ENCODE data around the gene POLR2J.
"Not testable (repeated sequence)": the region's sequence is repeated elsewhere in the genome, so short reads cannot be mapped to it uniquely, and the experiment has no call there.

The POLR2J gene

DNA sequence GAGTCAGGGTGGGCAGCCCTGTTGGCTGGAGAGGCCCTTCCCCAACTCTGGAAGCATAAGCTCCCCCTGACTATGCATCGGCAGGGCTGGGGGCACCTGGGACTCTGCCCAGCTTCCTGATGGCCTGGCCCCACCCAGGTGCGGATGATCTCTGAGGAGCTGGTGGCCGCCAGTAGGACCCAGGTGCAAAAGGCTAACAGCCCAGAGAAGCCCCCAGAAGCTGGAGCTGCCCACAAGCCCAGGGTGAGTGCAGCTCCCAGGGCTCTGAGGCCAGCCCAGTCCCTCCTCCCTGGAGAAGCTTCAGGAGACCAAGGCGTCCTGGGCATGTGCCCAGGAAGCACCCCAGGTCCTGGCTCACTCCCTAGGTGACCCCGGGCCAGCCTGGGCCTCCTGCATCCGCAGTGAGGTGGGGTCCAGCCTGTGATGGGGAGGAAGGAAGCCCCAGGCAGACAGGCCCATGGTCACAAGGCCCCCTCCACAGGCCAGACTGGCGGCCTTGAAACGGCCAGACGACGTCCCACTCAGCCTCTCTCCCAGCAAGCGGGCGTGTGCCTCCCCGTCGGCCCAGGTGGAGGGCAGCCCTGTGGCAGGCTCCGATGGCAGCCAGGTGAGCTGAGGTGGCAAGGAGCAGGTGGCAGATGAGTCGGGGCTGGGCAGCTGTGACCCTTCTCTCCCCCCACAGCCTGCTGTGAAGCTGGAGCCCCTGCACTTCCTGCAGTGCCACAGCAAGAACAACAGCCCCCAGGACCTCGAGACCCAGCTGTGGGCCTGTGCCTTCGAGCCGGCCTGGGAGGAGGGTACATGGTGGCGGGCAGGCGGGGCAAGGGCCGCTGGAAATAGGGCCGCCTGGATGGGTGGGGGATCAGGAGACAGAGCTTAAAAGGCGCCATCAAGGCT, 10.9 kb downstream of the POLR2J start:
- no peak for DNase-seq (ENCODE audit: low read depth in 3 of 3, low spot score in 1 of 3)

DNA sequence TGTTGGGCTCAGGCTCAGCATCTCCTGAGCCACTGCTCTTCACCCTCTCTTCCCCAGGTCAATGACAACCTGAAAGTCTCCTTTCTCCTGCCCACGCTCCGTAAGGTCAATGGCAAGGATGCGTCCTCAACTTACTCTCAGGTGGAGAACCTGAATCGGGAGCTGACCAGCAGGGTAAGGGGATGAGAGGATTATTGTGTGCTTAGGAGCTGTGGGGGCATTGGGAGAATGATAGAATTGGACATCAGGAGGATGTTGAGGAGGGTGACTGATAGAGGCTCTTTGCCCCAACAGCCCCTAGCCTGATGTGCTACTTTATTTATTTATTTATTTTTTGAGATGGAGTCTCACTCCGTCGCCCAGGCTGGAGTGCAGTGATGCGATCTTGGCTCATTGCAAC, 12.6 kb downstream of the POLR2J start:
- no peak for DNase-seq (ENCODE audit: low read depth in 3 of 3, low spot score in 1 of 3)

DNA sequence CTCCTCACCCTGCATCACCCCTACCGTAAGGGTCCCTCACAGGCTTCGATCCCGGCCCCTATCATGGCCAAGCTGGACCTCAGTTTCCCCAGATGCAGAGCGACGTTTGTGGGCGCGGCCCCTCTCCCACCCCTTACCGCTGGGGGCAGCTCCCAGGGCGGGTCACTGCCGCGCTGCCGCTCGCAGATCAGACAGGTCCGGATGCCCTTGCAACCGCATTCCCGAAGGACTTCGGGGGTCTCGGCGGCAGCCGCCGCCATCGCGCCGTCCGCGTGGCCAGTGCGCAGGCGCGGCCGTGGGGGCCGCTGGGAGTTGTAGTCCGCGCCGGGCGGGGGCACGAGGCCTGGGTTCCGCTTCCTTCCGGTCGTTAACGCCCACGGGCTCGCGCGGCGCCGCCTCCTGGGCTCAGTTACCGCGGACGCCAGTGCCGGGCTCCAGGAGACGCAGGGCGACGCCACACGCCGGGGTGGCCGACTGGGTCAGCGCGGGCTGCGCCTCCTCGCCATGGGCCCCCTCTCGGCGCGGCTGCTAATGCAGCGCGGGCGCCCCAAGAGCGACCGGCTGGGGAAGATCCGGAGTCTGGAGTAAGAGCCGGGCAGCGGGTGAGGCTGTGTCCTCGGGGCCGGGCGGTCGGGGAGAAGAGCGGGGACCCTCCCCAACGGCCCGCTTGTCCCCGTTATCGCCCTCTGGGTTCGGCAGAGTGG, 14.0 kb downstream of the POLR2J start, which contains the start of the genes ALKBH4 and LRWD1:
ALKBH4 (minus strand) TSS at position 287 of the 704 bp plus-strand sequence; CDS start at position 260, 27 bp downstream.
LRWD1 (plus strand) TSS at position 408 of the 704 bp plus-strand sequence; CDS start at position 505, 97 bp downstream.
- peak; percentile 88 to 96 (median 89) for DNase-seq (ENCODE audit: low read depth in 3 of 3, low spot score in 1 of 3)

DNA sequence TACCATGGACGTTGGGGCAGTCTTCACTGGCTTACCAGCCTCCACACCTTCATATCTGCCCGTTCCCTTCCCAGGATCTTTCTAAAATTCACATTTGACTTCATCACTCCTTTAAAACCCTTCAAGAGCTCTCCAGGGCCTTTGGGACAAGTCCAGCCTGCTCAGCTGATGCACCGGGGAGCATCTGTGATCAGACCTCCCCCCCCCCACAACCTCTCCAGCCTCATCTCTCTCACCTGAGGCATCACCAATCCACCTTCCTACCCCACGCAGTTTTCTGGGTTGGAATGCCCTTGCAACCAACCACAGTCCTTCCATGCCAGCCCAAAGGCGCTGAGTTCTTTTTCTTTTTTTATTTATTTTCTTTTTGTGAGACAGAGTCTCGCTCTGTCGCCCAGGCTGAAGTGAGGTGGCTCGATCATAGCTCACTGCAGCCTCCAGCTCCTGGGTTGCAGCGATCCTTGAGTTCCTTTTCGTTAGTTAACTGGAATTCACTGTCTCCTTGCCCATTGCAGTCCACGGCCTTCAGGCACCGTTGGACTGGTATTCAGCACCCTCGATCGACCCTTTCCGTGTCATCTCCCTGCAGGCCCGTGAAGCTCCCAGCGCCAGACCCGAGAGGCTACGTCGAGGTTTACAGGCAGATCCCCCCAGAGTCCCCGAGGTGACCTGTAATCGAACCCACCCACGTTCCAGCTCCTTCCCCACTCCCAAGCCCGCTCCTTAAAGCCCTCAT, 14.7 kb downstream of the POLR2J start:
- DNase-seq (ENCODE audit: low read depth in 3 of 3, low spot score in 1 of 3) = no peak

DNA sequence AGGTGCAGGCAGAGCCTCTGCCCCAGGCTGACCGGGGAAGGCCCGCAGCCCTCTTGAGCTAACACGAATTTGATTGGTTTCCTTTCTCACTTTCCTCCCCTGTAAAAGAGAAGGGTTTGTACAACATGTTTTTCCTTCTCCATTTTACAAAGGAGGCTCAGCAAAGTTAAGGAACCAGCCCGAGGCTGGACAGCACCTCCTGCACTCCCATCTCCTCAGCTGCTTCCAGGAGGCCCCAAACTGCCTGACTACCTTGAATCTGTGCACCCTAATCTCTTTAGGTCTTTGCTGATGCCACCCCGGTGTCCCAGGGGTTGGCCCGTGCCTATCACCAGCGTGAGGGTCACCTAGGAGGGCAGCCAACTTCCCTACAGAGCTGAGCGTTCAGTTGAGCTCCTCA, 18.3 kb downstream of the POLR2J start:
- no peak for DNase-seq (ENCODE audit: low read depth in 3 of 3, low spot score in 1 of 3)

DNA sequence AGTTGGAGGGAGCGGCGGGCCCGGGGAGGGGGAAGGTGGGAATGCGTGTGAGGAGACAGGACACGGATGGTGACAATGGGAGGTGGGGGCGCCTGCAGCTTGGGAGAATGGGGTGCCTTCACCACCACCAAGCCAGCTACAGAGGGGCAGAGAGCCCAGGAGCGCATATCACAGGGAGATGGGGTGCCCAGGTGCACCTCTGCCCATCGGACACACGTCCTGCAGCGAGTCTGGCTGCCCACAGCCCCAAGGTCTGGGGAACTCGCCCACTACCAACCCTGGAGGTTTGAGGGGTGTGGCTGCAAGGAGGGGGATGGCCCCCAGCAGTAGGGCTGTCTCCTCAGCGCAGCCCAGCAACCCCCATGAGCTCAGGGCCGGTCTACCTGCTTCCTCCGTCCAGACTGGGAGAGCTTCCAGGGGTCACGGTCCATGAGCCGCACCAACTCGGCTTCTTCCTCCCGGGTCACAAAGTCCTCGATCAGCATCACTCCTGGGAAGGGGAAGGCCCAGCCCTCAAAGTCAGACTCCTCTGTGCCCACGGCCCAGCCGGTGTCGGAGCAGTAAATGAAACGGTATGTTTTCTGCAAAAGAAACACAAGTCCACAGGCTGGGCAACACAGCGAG, 19.4 kb downstream of the POLR2J start:
- no peak for DNase-seq (ENCODE audit: low read depth in 3 of 3, low spot score in 1 of 3)

DNA sequence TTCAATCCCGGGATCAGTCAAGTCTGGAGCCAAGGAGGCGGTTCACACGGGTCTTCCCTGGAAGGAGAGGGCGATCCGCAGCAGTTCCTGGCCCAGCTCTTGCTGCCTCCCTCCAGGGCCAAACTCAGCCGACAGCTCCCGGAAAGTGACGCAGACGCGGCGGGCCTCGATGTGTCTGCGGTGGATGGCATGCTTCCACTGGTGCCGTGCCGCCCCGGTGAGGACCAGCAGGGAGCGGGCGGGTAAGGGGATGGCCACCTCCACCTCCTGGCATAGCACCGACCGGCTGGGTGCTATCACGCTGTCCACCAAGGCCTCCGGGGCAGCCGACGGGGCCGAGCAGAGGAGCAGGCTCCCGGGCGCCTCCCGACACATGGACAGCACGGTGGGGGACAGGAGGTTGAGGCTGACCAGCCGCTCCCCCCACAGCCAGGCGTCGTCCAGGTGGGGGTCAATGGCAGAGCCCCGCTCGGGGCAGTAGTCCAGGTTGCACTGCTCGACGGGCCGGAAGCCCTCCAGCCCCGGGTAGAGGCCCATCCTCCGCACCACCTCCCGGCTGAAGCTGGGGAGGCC, 21.3 kb downstream of the POLR2J start:
- no peak for DNase-seq (ENCODE audit: low read depth in 3 of 3, low spot score in 1 of 3)

DNA sequence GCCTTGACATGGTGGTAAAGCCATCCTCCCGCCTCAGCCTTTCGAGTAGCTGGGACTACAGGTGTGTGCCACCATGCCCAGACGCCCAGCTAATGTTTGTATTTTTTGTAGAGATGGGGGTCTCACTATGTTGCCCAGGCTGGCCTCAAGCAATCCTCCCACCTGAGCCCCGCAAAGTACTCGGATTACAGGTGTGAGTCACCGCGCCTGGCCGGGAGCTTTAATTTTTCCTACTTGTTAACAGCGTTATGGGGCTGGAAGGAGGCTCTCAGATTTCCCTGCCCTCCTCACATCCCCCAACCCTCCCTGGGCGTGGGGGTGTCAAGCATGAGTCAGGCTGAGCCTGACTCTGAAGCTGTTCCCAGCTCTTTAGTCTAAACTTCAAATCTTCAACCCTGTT, 22.4 kb downstream of the POLR2J start:
- DNase-seq (ENCODE audit: low read depth in 3 of 3, low spot score in 1 of 3) = no peak

DNA sequence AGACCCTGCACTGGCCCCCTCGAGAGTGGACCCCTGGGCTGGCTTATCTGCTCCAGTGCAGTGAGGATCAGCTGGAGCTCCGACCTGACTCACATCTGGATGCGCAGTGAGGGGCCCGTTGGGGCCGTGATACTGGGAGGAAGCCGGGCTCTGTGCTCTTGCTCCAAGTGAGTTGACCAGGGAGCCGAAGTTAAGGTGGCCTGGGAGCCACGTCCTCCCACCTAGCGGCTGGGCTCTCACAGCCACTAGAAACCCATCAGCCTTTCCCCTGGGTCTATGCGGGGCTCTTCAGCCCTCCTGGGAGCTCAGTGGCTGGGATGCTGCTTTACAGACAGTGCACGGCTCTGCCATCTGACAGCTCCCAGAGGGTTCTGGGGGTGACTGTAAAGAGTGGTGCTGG, 23.1 kb downstream of the POLR2J start:
- DNase-seq (ENCODE audit: low read depth in 3 of 3, low spot score in 1 of 3) = no peak

DNA sequence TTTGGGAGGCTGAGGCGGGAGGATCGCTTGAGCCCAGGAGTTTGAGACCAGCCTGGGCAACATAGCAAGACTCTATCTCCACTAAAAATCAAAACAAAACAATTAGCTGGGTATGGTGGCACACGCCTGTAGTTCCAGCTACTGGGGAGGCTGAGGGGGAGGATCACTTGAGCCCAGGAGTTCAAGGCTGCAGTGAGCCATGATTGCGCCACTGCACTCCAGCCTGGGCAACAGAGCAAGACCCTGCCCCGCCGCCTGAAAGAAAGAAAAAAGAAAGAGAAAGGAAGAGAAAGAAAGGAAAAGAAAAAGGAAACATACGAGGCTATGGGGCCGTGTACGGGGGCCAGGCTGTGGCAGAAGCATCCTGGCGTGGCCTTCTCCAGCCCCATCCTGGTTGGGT, 23.8 kb downstream of the POLR2J start:
- not testable (repeated sequence) for DNase-seq (ENCODE audit: low read depth in 3 of 3, low spot score in 1 of 3)

DNA sequence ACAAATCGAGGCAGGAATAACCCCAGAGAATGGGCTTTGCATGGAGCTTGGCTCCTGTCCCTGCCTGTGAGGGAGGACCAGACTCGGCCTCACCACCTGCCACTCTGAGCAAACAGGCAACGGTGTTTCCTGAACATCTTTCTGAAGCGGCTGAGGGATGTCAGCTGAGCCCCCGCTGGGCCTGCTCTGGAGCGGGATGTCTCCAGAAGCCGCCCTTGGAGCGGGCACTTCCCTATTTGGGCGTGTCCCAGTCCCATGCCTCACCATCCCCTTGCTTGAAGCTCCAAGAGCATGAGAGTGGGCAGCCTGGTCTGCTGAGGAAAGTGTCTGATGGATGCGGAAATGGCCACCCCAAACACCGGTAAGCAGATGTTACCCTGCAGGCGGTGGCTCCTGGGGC, 24.3 kb downstream of the POLR2J start:
- no peak for DNase-seq (ENCODE audit: low read depth in 3 of 3, low spot score in 1 of 3)

DNA sequence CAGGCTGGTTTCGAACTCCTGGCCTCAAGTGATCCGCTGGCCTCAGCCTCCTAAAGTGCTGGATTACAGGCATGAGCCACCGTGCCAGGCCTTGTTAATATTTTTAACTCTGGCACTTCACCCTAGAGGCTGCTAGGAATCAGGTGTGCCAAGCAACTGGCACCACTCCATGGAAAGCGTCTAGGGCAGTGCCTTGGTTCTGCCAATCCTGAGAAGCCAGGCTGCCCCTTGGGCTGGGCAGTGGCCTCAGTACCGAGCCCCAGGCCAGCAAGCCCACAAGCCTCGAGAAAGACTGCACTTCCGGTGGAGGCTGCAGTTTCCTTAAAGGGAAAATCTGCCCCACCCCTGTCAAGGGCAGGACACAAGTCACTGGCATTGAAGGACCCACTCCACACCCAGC, 25.4 kb downstream of the POLR2J start:
- DNase-seq (ENCODE audit: low read depth in 3 of 3, low spot score in 1 of 3) = no peak

DNA sequence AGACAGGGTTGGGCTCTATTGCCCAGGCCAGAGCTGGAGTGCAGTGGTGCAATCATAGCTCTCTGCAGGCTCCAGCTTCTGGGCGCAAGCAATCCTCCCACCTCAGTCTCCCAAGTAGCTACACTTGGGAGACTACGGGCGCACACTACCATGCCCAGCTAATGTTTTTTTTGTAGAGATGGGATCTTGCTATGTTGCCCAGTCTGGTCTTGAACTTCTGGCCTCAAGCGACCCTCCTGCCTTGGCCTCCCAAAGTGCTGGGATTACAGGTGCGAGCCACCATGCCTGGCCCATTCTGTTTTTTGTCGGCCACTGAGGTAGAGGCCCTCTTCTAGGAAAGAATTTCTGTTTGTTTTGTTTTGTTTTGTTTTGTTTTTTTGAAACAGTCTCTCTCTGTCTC, 26.3 kb downstream of the POLR2J start:
- DNase-seq (ENCODE audit: low read depth in 3 of 3, low spot score in 1 of 3) = no peak

DNA sequence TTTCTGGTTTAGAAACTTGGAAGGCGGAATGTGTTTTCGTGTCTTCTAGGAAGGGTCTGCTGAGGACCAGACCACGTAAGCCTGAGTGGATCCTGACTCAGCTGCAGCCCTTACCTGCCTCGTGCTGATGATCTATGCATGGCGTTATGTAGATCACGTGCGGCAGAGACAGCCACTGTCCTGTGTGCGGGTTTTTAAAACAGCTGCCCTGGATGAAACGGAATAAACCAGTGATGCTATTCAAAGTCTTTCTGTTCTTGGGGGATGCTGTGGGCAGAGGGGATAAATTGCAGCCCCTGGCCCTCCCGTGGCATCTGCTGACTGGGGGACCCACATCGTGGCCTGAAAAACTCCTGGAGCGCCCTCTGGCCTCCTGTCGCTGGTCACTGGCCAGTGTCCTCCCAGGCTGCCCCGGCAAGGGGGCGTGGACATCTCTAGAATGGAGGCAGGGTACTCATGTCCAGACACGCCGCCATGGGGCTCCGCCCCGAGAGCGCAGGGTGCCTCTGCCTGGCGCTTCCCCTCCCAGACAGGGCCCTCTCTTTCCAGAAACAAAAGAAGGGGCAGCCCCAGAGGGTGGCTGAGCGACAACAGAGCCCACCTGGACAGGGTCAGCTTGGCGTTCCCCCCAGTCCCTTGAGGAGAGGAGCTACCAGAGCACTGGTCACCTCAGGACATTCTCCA, 27.2 kb downstream of the POLR2J start:
- no peak for DNase-seq (ENCODE audit: low read depth in 3 of 3, low spot score in 1 of 3)

DNA sequence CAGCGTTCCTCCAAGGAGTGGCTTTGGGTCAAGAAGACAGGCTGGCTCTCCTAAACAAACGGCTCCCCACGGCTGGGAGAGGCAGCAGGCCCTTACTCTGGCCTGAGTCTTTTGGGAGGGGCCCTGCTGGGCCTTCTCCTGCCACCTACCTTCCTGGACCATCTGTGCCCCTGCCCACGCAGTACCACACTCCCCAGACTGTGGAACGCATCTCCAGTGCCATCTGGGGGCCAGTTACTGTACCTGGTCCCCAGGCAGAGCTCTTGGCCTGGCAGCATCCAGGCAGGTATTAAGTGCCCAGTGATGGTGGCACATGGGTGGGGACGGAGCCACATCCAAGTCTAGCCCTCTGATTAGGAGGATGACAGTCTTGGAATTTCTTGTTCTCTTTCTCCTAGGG, 28.5 kb downstream of the POLR2J start:
- DNase-seq (ENCODE audit: low read depth in 3 of 3, low spot score in 1 of 3) = peak in 1 of 3 donors; percentile 22

DNA sequence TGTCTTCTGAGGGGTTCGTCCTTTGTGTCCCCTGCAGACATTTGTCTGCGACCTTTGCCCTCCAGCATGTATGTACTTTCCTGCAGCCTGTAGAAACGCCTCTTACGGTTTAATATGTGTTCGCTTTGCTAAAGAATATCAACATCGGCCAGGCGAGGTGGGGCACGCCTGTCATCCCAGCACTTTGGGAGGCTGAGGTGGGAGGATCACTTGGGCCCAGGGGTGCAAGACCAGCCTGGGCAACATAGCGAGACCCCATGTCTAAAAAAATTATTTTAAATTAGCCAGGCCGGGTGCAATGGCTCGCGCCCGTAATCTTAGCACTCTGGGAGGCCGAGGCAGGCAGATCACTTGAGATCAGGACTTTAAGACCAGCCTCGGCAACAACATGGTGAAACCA, 29.6 kb downstream of the POLR2J start:
- DNase-seq (ENCODE audit: low read depth in 3 of 3, low spot score in 1 of 3) = no peak

DNA sequence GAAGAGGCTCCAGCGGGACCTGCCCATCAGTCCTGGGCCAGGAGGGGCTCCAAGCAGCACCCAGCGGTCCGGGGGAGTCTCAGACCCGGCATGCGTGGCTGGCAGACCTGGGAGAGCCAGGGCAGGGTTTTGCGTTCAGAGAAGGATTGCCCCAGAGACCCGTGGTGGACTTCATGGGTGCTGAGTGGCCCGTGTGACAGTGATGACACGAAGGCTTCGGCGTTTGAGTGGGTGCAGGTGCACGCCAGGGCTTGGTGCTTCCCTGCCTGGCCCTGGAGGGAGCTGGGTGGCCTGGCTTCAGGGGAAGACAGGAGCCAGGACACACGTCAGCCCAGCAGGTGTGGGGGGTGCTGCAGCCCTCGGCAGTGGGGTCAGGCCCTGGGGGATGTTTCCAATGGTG, 31.4 kb downstream of the POLR2J start:
- no peak for DNase-seq (ENCODE audit: low read depth in 3 of 3, low spot score in 1 of 3)

DNA sequence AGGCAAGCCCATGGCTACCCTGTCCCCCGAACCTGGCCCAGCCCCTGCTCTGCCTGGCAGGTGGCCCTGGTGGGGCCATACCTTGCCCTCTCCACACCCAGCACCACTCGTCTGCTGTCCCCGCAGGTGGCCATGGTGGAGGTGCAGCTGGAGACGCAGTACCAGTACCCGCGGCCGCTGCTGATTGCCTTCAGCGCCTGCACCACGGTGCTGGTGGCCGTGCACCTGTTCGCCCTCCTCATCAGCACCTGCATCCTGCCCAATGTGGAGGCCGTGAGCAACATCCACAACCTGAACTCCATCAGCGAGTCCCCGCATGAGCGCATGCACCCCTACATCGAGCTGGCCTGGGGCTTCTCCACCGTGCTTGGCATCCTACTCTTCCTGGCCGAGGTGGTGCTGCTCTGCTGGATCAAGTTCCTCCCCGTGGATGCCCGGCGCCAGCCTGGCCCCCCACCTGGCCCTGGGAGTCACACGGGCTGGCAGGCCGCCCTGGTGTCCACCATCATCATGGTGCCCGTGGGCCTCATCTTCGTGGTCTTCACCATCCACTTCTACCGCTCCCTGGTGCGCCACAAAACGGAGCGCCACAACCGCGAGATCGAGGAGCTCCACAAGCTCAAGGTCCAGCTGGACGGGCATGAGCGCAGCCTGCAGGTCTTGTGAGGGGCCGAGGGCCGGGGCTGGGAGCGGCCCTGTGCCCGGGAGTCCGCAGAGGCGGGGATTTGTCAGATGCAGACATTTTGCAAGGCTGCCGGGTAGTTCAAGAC, 32.1 kb downstream of the POLR2J start:
- no peak for DNase-seq (ENCODE audit: low read depth in 3 of 3, low spot score in 1 of 3)

DNA sequence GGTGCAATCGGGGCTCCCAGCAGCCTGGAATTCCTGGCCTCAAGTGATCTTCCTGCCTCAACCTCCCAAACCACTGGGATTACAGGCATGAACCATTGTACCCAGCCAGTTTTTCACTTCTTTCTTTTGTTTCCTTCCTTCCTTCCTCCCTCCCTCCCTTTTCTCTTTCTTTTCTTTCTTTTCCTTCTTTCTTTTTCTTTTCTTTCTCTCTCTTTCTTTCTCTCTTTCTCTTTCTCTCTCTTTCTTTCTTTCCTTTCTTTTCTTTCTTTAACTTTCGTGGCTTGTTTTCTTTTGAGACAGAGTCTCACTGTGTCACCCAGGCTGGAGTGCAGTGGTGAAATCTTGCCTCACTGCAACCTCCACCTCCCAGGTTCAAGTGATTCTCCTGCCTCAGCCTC, 33.0 kb downstream of the POLR2J start:
- DNase-seq (ENCODE audit: low read depth in 3 of 3, low spot score in 1 of 3) = no peak

All from stimulated activated CD4-positive, alpha-beta T cell treated with anti-CD3 and anti-CD28 coated beads, TNF-alpha, amount 100 ng/mL, for 1 hour (primary cell).